SK-N-MC (cell line): ENCODE data around the gene RAD51AP1.

Experiments used
- EZH2 ChIP-seq: fragments of 200-600 bp; sonication (generic); IDR thresholded peaks from one replicate; pipeline ENCODE4 v1.6.1; 2017; ENCODE audit warnings: antibody characterized with exemption
- POLR2AphosphoS5 ChIP-seq: IDR thresholded peaks from 2 replicates; pipeline ENCODE4 v1.6.1; 2012; ENCODE audit warnings: mild to moderate bottlenecking, low read depth, low read length, borderline replicate concordance

GRCh38 chr12:4506430-4506829, 32.3 kb upstream of the RAD51AP1 start:
- TF ChIP-seq POLR2AphosphoS5 (no peak), EZH2 (no peak)
